Measurements from ENCODE around the gene CHST11. TPM values are rescaled to one million over a fixed set of nuclear protein-coding genes. Genes with fewer than 3 reads are reported as not detected.

Gene CHST11
- total RNA-seq, 1 donor from 2014 or later = 40.1 TPM

- intact Hi-C loops (cut with micrococcal nuclease) = loop anchor here (5.0 to 10.0 kb wide), 2 partner anchors 284 to 388 kb away; partner anchors contain the start of gene SLC41A2
- H3K4me3 Mint-ChIP-seq = no peak overlapping the region
- ChIA-PET CTCF (interaction anchor here (1.1 kb wide), 1 partner anchor 91 kb away, joined by 3 read pairs; no protein-coding TSS in a partner anchor), POLR2A (interaction anchor here (0.8 to 2.9 kb wide), 2 partner anchors 215 to 216 kb away, joined by 3 to 35 read pairs; partner anchors contain the start of gene CHST11)
- H3K9me3 Mint-ChIP-seq = no peaks in the 10 kb centered on the region
- no peaks in the 10 kb centered on the region for H3K36me3 Mint-ChIP-seq (ENCODE audit: low read depth)
- TF ChIP-seq CTCF (IDR thresholded peaks at IDR 0.05) = no peak
- DNase-seq = no peak
- no peaks in the 10 kb centered on the region for H3K27me3 Mint-ChIP-seq
- H3K4me1 Mint-ChIP-seq = peaks cover 92% of the 10 kb centered on the region
- H3K27ac Mint-ChIP-seq = peak overlapping the region; percentile 92
- no peak for ATAC-seq (ENCODE audit: low read depth)
These were observed 216.5 kb downstream of the CHST11 start for GRCh38 chr12:104673294-104673693.

DNA sequence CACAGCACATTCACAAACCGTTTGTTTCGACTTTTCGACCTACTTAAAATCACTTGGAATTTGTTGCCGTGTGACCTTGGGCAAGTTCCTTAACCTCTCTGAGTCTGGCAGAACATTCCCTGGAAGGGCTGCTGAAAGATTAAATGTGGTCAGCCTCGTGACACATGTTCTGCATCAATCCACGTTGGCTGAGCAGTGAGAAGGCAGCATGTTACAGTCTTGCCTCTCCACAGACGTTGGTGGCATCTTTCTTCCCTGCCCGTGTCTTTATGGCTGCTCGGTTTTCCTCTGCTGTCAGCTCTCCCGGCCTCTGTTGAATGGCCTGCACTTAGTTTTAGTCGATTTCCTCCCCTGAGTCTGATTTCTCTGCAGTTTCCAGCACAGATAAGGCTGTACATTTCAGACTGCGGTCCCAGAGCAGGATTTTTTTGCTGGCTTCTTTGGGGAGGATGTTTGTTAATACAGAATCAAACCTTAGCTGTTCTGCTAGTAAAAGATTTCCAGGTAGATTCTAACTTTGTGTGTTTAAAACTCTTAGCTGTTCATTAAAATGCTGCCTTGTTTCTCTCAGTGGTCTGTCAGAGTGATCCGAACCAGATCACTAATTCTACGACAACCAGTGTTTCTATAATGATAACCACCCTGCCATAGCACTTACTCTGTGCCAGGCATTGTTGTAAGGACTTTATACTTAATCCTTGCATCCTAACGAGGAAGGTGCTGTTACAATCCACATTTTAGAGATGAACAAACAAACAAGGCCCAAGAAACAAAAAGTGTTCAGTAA lies 217.1 kb downstream of the CHST11 start:
- Mint-ChIP-seq H3K27me3 (no peaks in the 10 kb centered on the region), H3K4me3 (no peak overlapping the region), H3K27ac (peak overlapping the region; percentile 92), H3K36me3 (ENCODE audit: low read depth) (peaks cover 2% of the 10 kb centered on the region), H3K9me3 (no peaks in the 10 kb centered on the region), H3K4me1 (peaks cover 91% of the 10 kb centered on the region)
- no peak for TF ChIP-seq CTCF (IDR thresholded peaks at IDR 0.05)
- DNase-seq = no peak
- ChIA-PET POLR2A (interaction anchor here (0.8 kb wide), 2 partner anchors 216 to 457 kb away, joined by 3 to 4 read pairs; no protein-coding TSS in a partner anchor), CTCF (interaction anchor here (1.1 kb wide), 1 partner anchor 91 kb away, joined by 3 read pairs; no protein-coding TSS in a partner anchor)
- intact Hi-C loops (cut with micrococcal nuclease) = loop anchor here (5.0 to 10.0 kb wide), 2 partner anchors 283 to 389 kb away; partner anchors contain the start of gene SLC41A2
- no peak for ATAC-seq (ENCODE audit: low read depth)

- DNase-seq = no peak
- peaks cover 3% of the 10 kb centered on the region for H3K36me3 Mint-ChIP-seq (ENCODE audit: low read depth)
- TF ChIP-seq CTCF (IDR thresholded peaks at IDR 0.05) = no peak
These were observed 219.9 kb downstream of the CHST11 start for GRCh38 chr12:104676636-104677035.

DNA sequence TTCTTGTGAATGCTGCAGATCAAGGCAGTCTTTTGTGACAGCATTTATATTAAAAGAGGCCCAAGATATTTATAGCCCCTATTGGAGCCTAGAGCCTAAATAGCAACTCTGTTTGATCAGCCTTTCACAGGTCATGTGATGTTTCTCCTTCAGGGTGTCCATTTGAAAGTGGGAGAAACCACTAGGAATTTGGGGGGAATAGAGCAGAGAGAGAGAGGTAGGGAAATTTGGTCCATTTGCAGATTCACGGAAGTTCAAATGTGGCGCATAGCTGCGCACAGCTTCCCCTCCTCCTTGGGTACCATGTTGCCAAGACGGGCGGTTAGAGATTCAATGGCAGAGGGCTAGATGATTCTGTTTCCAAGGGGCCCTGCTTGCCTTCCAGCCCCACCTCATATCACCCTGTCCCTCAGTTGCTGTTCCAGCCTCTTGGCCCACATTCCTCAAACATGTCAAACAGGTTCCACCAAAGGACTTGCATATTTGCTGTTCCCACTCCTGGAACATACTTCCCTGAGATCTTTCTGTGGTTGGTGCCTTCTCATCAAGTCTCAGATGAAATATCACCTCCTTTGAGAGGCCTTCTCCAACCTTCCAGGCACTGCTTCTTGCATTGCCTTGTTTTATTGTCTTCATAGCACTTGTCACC lies 220.8 kb downstream of the CHST11 start:
- Mint-ChIP-seq H3K27ac (peak overlapping the region; percentile 48), H3K36me3 (ENCODE audit: low read depth) (peaks cover 3% of the 10 kb centered on the region)
- ATAC-seq (ENCODE audit: low read depth) = no peak

More at GRCh38 chr12:104676636-104677035, 219.9 kb downstream of the CHST11 start:
- no peaks in the 10 kb centered on the region for H3K27me3 Mint-ChIP-seq
- no peak overlapping the region for H3K4me3 Mint-ChIP-seq
- intact Hi-C loops (cut with micrococcal nuclease) = loop anchor here (10.0 kb wide), 1 partner anchor 392 kb away; no protein-coding TSS in a partner anchor
- CTCF ChIA-PET = interaction anchor here (2.0 kb wide), 1 partner anchor 295 kb away, joined by 6 read pairs; no protein-coding TSS in a partner anchor
- H3K4me1 Mint-ChIP-seq = peaks cover 89% of the 10 kb centered on the region
- no peaks in the 10 kb centered on the region for H3K9me3 Mint-ChIP-seq
- ATAC-seq (ENCODE audit: low read depth) = no peak
- POLR2A ChIA-PET = no interaction called here
- H3K27ac Mint-ChIP-seq = peak overlapping the region; percentile 48

More for the DNA sequence above, 220.8 kb downstream of the CHST11 start:
- CTCF ChIA-PET = interaction anchor here (0.7 to 2.0 kb wide), 2 partner anchors 253 to 296 kb away, joined by 3 to 6 read pairs; no protein-coding TSS in a partner anchor
- no peak for DNase-seq
- H3K27me3 Mint-ChIP-seq = no peaks in the 10 kb centered on the region
- no peak overlapping the region for H3K4me3 Mint-ChIP-seq
- peaks cover 88% of the 10 kb centered on the region for H3K4me1 Mint-ChIP-seq
- intact Hi-C loops (cut with micrococcal nuclease) = loop anchor here (10.0 kb wide), 1 partner anchor 393 kb away; no protein-coding TSS in a partner anchor
- POLR2A ChIA-PET = no interaction called here
- TF ChIP-seq CTCF (IDR thresholded peaks at IDR 0.05) = no peak
- H3K9me3 Mint-ChIP-seq = no peaks in the 10 kb centered on the region
